Spleen (tissue), 7 donors: ENCODE measurements around the gene GALNT18.

Experiments
- CTCF ChIP-seq, 11 experiments: fragments of 200-600 bp in 7 of 11; fragments of 450-650 bp in 4 of 11; sonication (generic) in 4 of 11; IDR thresholded peaks in 8 of 11; conservative IDR thresholded peaks in 3 of 11; 1 replicate in 7 of 11; 2 replicates in 4 of 11; pipeline versions ENCODE4 v1.4.0 to v1.8.0; 2016 to 2021; ENCODE audit warnings: antibody characterized with exemption in 11 of 11, inconsistent platforms in 4 of 11, mild to moderate bottlenecking in 1 of 11
- POLR2A ChIP-seq, 3 donors: fragments of 450-650 bp; IDR thresholded peaks; one replicate each; pipeline ENCODE4 v1.5.1; 2017; ENCODE audit warnings: antibody characterized with exemption in 3 of 3, mild to moderate bottlenecking in 1 of 3
- donor health status: DM: no; HTN: no; CAD: no; lungs with moderate emphysema.
- donor health status: DM: no; HTN: no; CAD: no.
- donor health status: DM: no; HTN: no; CAD: no.

GRCh38 chr11:11416917-11417316 is 204.9 kb downstream of the GALNT18 start:
- TF ChIP-seq CTCF (IDR thresholded peaks at IDR 0.05 in 8 of 11, conservative IDR thresholded peaks at IDR 0.05 in 3 of 11) (no peak), POLR2A (IDR thresholded peaks at IDR 0.05) (no peak)
